Metanephros (tissue), 1 donor: ENCODE results near the gene TUBGCP4. TPM values are rescaled to one million over a fixed set of nuclear protein-coding genes. Genes with fewer than 3 reads are reported as not detected.

Source experiments
- total RNA-seq: library from RNA; depleted of rRNA; stranded (reverse); fragments of >200 nt; gene quantifications from one replicate; pipeline ENCODE4 v1.2.3, GENCODE V29; 2014

TUBGCP4 gene
- 17.3 TPM for total RNA-seq

GRCh38 chr15:43370975-43371974, at the start of gene TUBGCP4, which contains the start of gene ZSCAN29:
Gene TUBGCP4 (plus strand): TSS chr15:43371101. CDS start chr15:43371355, 254 bp downstream.
Gene ZSCAN29 (minus strand): TSS chr15:43371043. CDS start chr15:43369913, 1,130 bp downstream.

DNA sequence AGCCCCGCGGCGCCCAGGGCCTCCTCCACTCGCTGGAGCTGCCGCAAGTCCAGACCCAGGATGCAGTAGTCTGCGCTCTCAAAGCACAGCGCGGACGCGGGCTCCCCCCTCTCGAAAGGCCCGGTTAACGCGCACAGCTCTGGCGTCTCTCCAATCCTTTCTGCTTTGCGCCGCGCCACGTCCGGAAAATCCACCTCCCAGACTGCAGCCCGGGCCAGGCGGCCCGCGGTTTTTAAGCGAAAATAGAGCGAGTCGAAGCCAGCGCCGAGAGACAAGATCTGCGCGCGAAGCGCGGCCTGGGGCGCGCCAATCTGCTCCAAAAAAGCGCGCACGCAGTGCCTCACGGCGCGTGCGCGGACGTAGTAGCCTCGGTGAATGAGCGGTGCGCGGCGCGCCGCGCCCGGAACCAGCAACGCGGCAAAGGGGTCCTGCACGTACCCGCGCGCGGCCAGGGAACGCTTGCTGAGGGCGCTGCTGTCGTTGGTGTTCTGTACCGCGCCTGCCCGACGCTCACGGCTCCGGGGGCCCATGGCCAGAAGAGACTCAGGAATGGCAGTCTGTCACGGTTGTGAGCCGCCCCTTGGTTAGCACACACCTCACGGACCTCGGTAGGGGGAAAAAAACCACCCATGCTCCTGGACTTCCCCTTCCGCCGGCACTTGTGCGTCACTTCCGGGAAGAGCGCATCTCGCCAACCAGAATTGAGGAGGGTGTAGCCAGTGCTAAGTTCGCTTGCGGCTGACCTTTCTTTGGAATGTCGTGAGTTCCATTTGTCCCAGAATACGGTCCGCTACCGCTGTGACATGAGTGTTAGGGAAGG, 40.7 kb upstream of the TUBGCP4 start, which contains the start of gene LCMT2:
Gene LCMT2 (minus strand): TSS at position 614 of the 820 bp plus-strand sequence. CDS start 84 bp downstream, at position 530.

Other genes starting within 250 kb of the TUBGCP4 start
- gene TMEM62, start 237.5 kb upstream of the TUBGCP4 start, total RNA-seq, result 18.3 TPM
- 68.3 TPM for gene CCNDBP1, start 185.7 kb upstream of the TUBGCP4 start, total RNA-seq
- gene EPB42, start 150.1 kb upstream of the TUBGCP4 start, total RNA-seq, result 14.8 TPM
- not detected for gene TGM5, start 104.2 kb upstream of the TUBGCP4 start, total RNA-seq
- 0.18 TPM for gene TGM7, start 68.8 kb upstream of the TUBGCP4 start, total RNA-seq
- gene LCMT2, start 40.5 kb upstream of the TUBGCP4 start, total RNA-seq, result 6.3 TPM
- gene ZSCAN29, start 58 bp upstream of the TUBGCP4 start, total RNA-seq, result 28.8 TPM
- gene TP53BP1, start 122.1 kb downstream of the TUBGCP4 start, total RNA-seq, result 89.0 TPM
- 7.2 TPM for gene MAP1A, start 146.5 kb downstream of the TUBGCP4 start, total RNA-seq
- gene PPIP5K1, start 219.1 kb downstream of the TUBGCP4 start, total RNA-seq, result 35.4 TPM
- 1.9 TPM for gene CKMT1B, start 222.9 kb downstream of the TUBGCP4 start, total RNA-seq
- gene STRC, start 247.7 kb downstream of the TUBGCP4 start, total RNA-seq, result 0.82 TPM